H1 (cell line): ENCODE measurements around the gene NUP50.

Source experiments
- ASH2L ChIP-seq: fragments of 200-600, 300-600 bp; sonication (generic); IDR thresholded peaks from one replicate; pipeline ENCODE4 v1.7.1; 2017; ENCODE audit warnings: low read length
- CEBPB ChIP-seq: IDR thresholded peaks from 2 replicates; pipeline ENCODE4 v1.6.1; 2012; ENCODE audit warnings: low read depth, low read length
- EZH2 ChIP-seq: fragments of 200-600 bp; sonication (generic); IDR thresholded peaks from 2 replicates; pipeline ENCODE4 v1.7.1; 2012; ENCODE audit warnings: low read depth, mild to moderate bottlenecking, moderate library complexity, low read length, inconsistent platforms; ENCODE audit not compliant: severe bottlenecking
- GTF2F1 ChIP-seq: IDR thresholded peaks from 2 replicates; pipeline ENCODE4 v1.6.1; 2012; ENCODE audit warnings: low read depth, low read length, improper control_type of control experiment, borderline replicate concordance
- JUND ChIP-seq: IDR thresholded peaks from 2 replicates; pipeline ENCODE4 v1.6.1; 2011; ENCODE audit warnings: mild to moderate bottlenecking, improper control_type of control experiment, low read length
- KDM5A ChIP-seq: fragments of 200-600 bp; IDR thresholded peaks from 2 replicates; pipeline ENCODE4 v1.7.1; 2012; ENCODE audit warnings: mild to moderate bottlenecking, low read length, inconsistent platforms, mixed read lengths
- POLR2A ChIP-seq, 2 experiments: IDR thresholded peaks; 1 replicate in 1 of 2; 2 replicates in 1 of 2; pipeline ENCODE4 v1.6.1; 2011; ENCODE audit warnings: low read depth in 2 of 2, low read length in 2 of 2, mild to moderate bottlenecking in 2 of 2; ENCODE audit errors: control extremely low read depth in 1 of 2
- POLR2AphosphoS5 ChIP-seq: IDR thresholded peaks from 2 replicates; pipeline ENCODE4 v1.6.1; 2011; ENCODE audit warnings: low read depth, low read length
- TAF1 ChIP-seq: IDR thresholded peaks from 2 replicates; pipeline ENCODE4 v1.6.1; 2011; ENCODE audit warnings: mild to moderate bottlenecking, low read depth, low read length
- TF ChIP-seq, protein P1 (sequence below), 3 experiments: IDR thresholded peaks; 1 replicate in 2 of 3; 2 replicates in 1 of 3; pipeline versions ENCODE4 v1.5.1 to v1.6.1; 2011; ENCODE audit warnings: low read length in 3 of 3, mild to moderate bottlenecking in 3 of 3, inconsistent platforms in 2 of 3, low read depth in 1 of 3, moderate library complexity in 1 of 3; ENCODE audit not compliant: insufficient read depth in 1 of 3; ENCODE audit errors: control extremely low read depth in 1 of 3

DNA sequence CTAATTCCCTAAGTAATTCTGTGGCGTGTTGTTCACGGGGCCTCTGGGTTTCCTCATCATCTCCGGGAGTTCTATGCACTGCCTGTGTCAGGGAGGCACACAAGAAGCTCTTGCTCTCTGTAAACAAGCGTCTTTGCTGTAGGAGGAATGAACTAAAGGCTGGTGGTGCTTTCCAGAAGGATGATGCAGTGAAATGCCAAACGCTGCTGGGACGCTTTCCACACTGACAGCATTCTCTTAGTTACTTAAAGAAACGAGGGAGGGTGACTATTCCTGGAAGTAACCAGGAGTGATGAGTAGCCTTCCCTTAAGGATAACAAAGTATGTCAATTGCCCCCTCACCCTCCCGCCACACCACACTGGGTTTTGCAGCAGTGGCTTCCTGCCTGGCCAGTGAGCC lies 38.5 kb upstream of the NUP50 start:
- TF ChIP-seq, protein P1, sequence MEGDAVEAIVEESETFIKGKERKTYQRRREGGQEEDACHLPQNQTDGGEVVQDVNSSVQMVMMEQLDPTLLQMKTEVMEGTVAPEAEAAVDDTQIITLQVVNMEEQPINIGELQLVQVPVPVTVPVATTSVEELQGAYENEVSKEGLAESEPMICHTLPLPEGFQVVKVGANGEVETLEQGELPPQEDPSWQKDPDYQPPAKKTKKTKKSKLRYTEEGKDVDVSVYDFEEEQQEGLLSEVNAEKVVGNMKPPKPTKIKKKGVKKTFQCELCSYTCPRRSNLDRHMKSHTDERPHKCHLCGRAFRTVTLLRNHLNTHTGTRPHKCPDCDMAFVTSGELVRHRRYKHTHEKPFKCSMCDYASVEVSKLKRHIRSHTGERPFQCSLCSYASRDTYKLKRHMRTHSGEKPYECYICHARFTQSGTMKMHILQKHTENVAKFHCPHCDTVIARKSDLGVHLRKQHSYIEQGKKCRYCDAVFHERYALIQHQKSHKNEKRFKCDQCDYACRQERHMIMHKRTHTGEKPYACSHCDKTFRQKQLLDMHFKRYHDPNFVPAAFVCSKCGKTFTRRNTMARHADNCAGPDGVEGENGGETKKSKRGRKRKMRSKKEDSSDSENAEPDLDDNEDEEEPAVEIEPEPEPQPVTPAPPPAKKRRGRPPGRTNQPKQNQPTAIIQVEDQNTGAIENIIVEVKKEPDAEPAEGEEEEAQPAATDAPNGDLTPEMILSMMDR (IDR thresholded peaks at IDR 0.05; ENCODE audit: control extremely low read depth in 1 of 3, insufficient read depth in 1 of 3, low read depth in 1 of 3, low read length in 3 of 3): no peak
- TF ChIP-seq CEBPB (no peak), TAF1 (no peak), EZH2 (no peak), KDM5A (no peak), GTF2F1 (no peak), ASH2L (no peak), POLR2A (IDR thresholded peaks at IDR 0.05; ENCODE audit: control extremely low read depth in 1 of 2, low read depth in 2 of 2, low read length in 2 of 2) (no peak), POLR2AphosphoS5 (no peak), JUND (no peak)
